Cerebellar nuclear complex (tissue), 1 donor: ENCODE results near the gene SOD2.
"Not testable (repeated sequence)": the region's sequence is repeated elsewhere in the genome, so short reads cannot be mapped to it uniquely, and the experiment has no call there.

Source experiments
- DNase-seq, 2 experiments: peaks; one replicate each; lab custom pipeline; 2025; lab: John Stamatoyannopoulos, UW

Gene SOD2

GRCh38 chr6:159693128-159693893 is at the start of gene SOD2:
SOD2 (minus strand) TSS chr6:159693241; CDS start chr6:159693167, 74 bp downstream.
- DNase-seq, result peak in 1 of 2 experiments; percentile 57

- no peak for DNase-seq
These were observed 49.1 kb upstream of the SOD2 start for GRCh38 chr6:159742165-159742564.

GRCh38 chr6:159739341-159739740 is 46.3 kb upstream of the SOD2 start:
- no peak for DNase-seq

GRCh38 chr6:159736908-159737307 is 43.9 kb upstream of the SOD2 start:
- DNase-seq, result no peak

- DNase-seq, result not testable (repeated sequence)
These were observed 40.4 kb upstream of the SOD2 start for GRCh38 chr6:159733395-159733794.

- not testable (repeated sequence) for DNase-seq
These were observed 39.5 kb upstream of the SOD2 start for GRCh38 chr6:159732550-159732949.

- DNase-seq, result no peak
These were observed 37.3 kb upstream of the SOD2 start for GRCh38 chr6:159730332-159730676.

GRCh38 chr6:159729598-159730331 is 36.7 kb upstream of the SOD2 start:
- DNase-seq, result no peak

GRCh38 chr6:159728531-159728964 is 35.5 kb upstream of the SOD2 start:
- DNase-seq, result no peak

- DNase-seq, result no peak
These were observed 34.8 kb upstream of the SOD2 start for GRCh38 chr6:159727717-159728445.

- peak in 1 of 2 experiments; percentile 76 for DNase-seq
These were observed 34.1 kb upstream of the SOD2 start, which contains the start of gene WTAP for GRCh38 chr6:159726918-159727716. WTAP (plus strand) TSS chr6:159727506; CDS start chr6:159736266, 8,760 bp downstream.

- no peak for DNase-seq
These were observed 33.3 kb upstream of the SOD2 start for GRCh38 chr6:159726255-159726917.

- not testable (repeated sequence) for DNase-seq
These were observed 32.2 kb upstream of the SOD2 start for GRCh38 chr6:159725208-159725607.

GRCh38 chr6:159724778-159725177 is 31.7 kb upstream of the SOD2 start:
- DNase-seq, result no peak

GRCh38 chr6:159723259-159723658 is 30.2 kb upstream of the SOD2 start:
- no peak for DNase-seq

GRCh38 chr6:159722655-159723054 is 29.6 kb upstream of the SOD2 start:
- DNase-seq, result no peak

- DNase-seq, result not testable (repeated sequence)
These were observed 28.9 kb upstream of the SOD2 start for GRCh38 chr6:159721981-159722380.

GRCh38 chr6:159720708-159721107 is 27.7 kb upstream of the SOD2 start:
- DNase-seq, result peak in 1 of 2 experiments; percentile 3

- DNase-seq, result no peak
These were observed 26.2 kb upstream of the SOD2 start for GRCh38 chr6:159719287-159719686.

- no peak for DNase-seq
These were observed 25.6 kb upstream of the SOD2 start for GRCh38 chr6:159718634-159719033.
